HG03432 (cell line): ENCODE data around the gene GNPDA1.

Experiments
- ATAC-seq: cut with Tn5 transposase; IDR thresholded peaks from one replicate; pipeline ENCODE4 v1.9.1; 2021; ENCODE audit warnings: mild to moderate bottlenecking, moderate library complexity; ENCODE audit not compliant: unreplicated experiment

The GNPDA1 gene

GRCh38 chr5:142024771-142025304 lies 12.0 kb upstream of the GNPDA1 start:
- ATAC-seq = peak; percentile 100

GRCh38 chr5:142023836-142024235 lies 11.0 kb upstream of the GNPDA1 start:
- ATAC-seq = no peak

GRCh38 chr5:142020122-142020659 lies 7.4 kb upstream of the GNPDA1 start:
- no peak for ATAC-seq

- peak; percentile 41 for ATAC-seq
Observed at GRCh38 chr5:142017832-142018427, 5.1 kb upstream of the GNPDA1 start.

GRCh38 chr5:142016556-142016955 lies 3.7 kb upstream of the GNPDA1 start:
- peak; percentile 35 for ATAC-seq

- ATAC-seq = peak; percentile 37
Observed at GRCh38 chr5:142015781-142016533, 3.1 kb upstream of the GNPDA1 start.

GRCh38 chr5:142014911-142015584 lies 2.2 kb upstream of the GNPDA1 start:
- peak; percentile 28 for ATAC-seq

GRCh38 chr5:142013734-142014521 lies 1.1 kb upstream of the GNPDA1 start:
- no peak for ATAC-seq

GRCh38 chr5:142012186-142012785 lies 541 bp downstream of the GNPDA1 start:
- no peak for ATAC-seq

- ATAC-seq = no peak
Observed at GRCh38 chr5:142011572-142012185, 1.1 kb downstream of the GNPDA1 start.

GRCh38 chr5:142009886-142010285 lies 2.9 kb downstream of the GNPDA1 start:
- ATAC-seq = no peak

GRCh38 chr5:142008813-142009212 lies 4.0 kb downstream of the GNPDA1 start:
- ATAC-seq = no peak

- ATAC-seq = peak; percentile 14
Observed at GRCh38 chr5:142007237-142007544, 5.6 kb downstream of the GNPDA1 start.

- peak; percentile 52 for ATAC-seq
Observed at GRCh38 chr5:142006363-142007236, 6.2 kb downstream of the GNPDA1 start.

- no peak for ATAC-seq
Observed at GRCh38 chr5:142003266-142003800, 9.5 kb downstream of the GNPDA1 start.

- no peak for ATAC-seq
Observed at GRCh38 chr5:142000704-142001484, 11.9 kb downstream of the GNPDA1 start.

GRCh38 chr5:142000173-142000572 lies 12.7 kb downstream of the GNPDA1 start:
- no peak for ATAC-seq

GRCh38 chr5:141997358-141997960 lies 15.4 kb downstream of the GNPDA1 start:
- ATAC-seq = no peak
